K562 (cell line): ENCODE data around the gene ATP8A1. TPM values are rescaled to one million over a fixed set of nuclear protein-coding genes. Genes with fewer than 3 reads are reported as not detected.
A peak's percentile ranks its signal among the peaks of the same experiment; 100 is the strongest.

ENCODE experiments used
- ATAC-seq: fragments of 200-7000 bp; cut with Tn5 transposase; 3 replicates; pipeline ENCODE4 v1.9.1; 2020; ENCODE audit warnings: moderate library complexity
- BruUV-seq: library from RNA; stranded (reverse); fragments of 400-500 nt; replicated peaks from 2 replicates; lab custom pipeline; 2021; lab: Mats Ljungman, UMichigan
- CTCF ChIA-PET: fragments of 300-600 bp; formaldehyde crosslinking; extraction: SDS; loops from one replicate; lab custom pipeline; 2021; ENCODE audit warnings: low intra/inter-chr PET ratio; lab: Yijun Ruan, JAX
- POLR2A ChIA-PET: fragments of 300-600, 350-650 bp; sonication (Branson Sonifier 250); formaldehyde crosslinking; extraction: SDS; loops from one replicate; lab custom pipeline; 2021; ENCODE audit warnings: antibody characterized with exemption, inconsistent platforms; lab: Yijun Ruan, JAX
- DNase-seq, 4 experiments: peaks; one replicate each; pipeline versions ENCODE4 v3.0.0 to v3.0.0-alpha.2; 2011 to 2018; ENCODE audit warnings: low spot score in 3 of 4, mixed read lengths in 3 of 4; ENCODE audit errors: extremely low read depth in 1 of 4
- FAIRE-seq: peaks from 2 replicates; lab custom pipeline; 2011; peaks lifted over from hg19 to GRCh38; lab: Jason Lieb, UNC
- H2AFZ ChIP-seq: 2 replicates; pipeline ENCODE4 v1.6.0; 2011; ENCODE audit warnings: low read depth, low read length, control low read depth, inconsistent platforms
- H3K27ac ChIP-seq: fragments of 200-600 bp; 3 replicates; pipeline ENCODE4 v1.8.0; 2011; ENCODE audit warnings: low read depth, mild to moderate bottlenecking, control low read depth, inconsistent platforms, low read length, moderate library complexity, mixed read lengths; ENCODE audit errors: extremely low read depth
- H3K27me3 ChIP-seq, 2 experiments: fragments of 300-600 bp in 1 of 2; 2 replicates in 1 of 2; 3 replicates in 1 of 2; pipeline versions ENCODE4 v1.6.0 to v1.8.0; 2011; ENCODE audit warnings: inconsistent platforms in 2 of 2, low read length in 2 of 2, mild to moderate bottlenecking in 1 of 2, mixed read lengths in 1 of 2, moderate library complexity in 1 of 2; ENCODE audit not compliant: control insufficient read depth in 2 of 2, insufficient read depth in 2 of 2
- H3K36me3 ChIP-seq: fragments of 300-600 bp; 3 replicates; pipeline ENCODE4 v1.8.0; 2011; ENCODE audit warnings: mild to moderate bottlenecking, low read length, inconsistent platforms; ENCODE audit not compliant: control insufficient read depth, insufficient read depth
- H3K4me1 ChIP-seq, 2 experiments: fragments of 200-600 bp in 1 of 2; replicated peaks in 1 of 2; 2 replicates in 1 of 2; 3 replicates in 1 of 2; pipeline versions ENCODE4 v1.5.1 to v1.8.0; 2011; ENCODE audit warnings: inconsistent platforms in 2 of 2, low read length in 2 of 2, mild to moderate bottlenecking in 1 of 2, mixed read lengths in 1 of 2, moderate library complexity in 1 of 2; ENCODE audit not compliant: control insufficient read depth in 2 of 2, insufficient read depth in 2 of 2
- H3K4me2 ChIP-seq: 2 replicates; pipeline ENCODE4 v1.6.1; 2011; ENCODE audit warnings: low read length, control low read depth, inconsistent platforms, mixed read lengths; ENCODE audit not compliant: insufficient read depth
- H3K4me3 ChIP-seq: fragments of 200-600 bp; sonication (generic), shearing (Covaris generic); 2 replicates; pipeline ENCODE4 v1.5.1; 2016; ENCODE audit warnings: control low read depth, inconsistent platforms
- H3K79me2 ChIP-seq: fragments of 200-600 bp; 3 replicates; pipeline ENCODE4 v1.8.0; 2011; ENCODE audit warnings: low read length, inconsistent platforms; ENCODE audit not compliant: control insufficient read depth, insufficient read depth
- H3K9ac ChIP-seq, 2 experiments: 2 replicates each; pipeline versions ENCODE4 v1.6.0 to v1.6.1; 2011; ENCODE audit warnings: low read depth in 2 of 2, low read length in 2 of 2, control low read depth in 1 of 2, inconsistent platforms in 1 of 2, mild to moderate bottlenecking in 1 of 2, mixed read lengths in 1 of 2; ENCODE audit not compliant: insufficient read depth in 1 of 2
- H3K9me1 ChIP-seq: one replicate; pipeline ENCODE4 v1.6.0; 2011; ENCODE audit warnings: inconsistent platforms, mild to moderate bottlenecking, low read length, moderate library complexity; ENCODE audit not compliant: control insufficient read depth, insufficient read depth
- H3K9me3 ChIP-seq: replicated peaks from 2 replicates; pipeline ENCODE4 v1.5.1; 2011; ENCODE audit warnings: low read depth, low read length, inconsistent platforms; ENCODE audit not compliant: control insufficient read depth, insufficient read depth
- H4K20me1 ChIP-seq: replicated peaks from 2 replicates; pipeline ENCODE4 v1.6.1; 2011; ENCODE audit warnings: low read length, inconsistent platforms, mixed read lengths; ENCODE audit not compliant: control insufficient read depth, insufficient read depth
- ZEB2 ChIP-seq: fragments of 450-650 bp; IDR thresholded peaks from 2 replicates; pipeline ENCODE4 v1.6.1; 2016
- ZNF134 ChIP-seq: fragments of 250-450 bp; sonication (Bioruptor Pico); conservative IDR thresholded peaks from 2 replicates; pipeline ENCODE4 v1.4.0; 2020
- ZNF766 ChIP-seq: fragments of 200-800 bp; sonication (Bioruptor generic); conservative IDR thresholded peaks from 2 replicates; pipeline ENCODE4 v1.6.1; 2016; ENCODE audit warnings: missing genetic modification characterization, missing compliant biosample characterization
- in situ Hi-C: fragments of 300-500 bp; cut with MboI; formaldehyde crosslinking; loops from 4 replicates; pipeline ENCODE4 v1.15.0; 2018; ENCODE audit warnings: inconsistent platforms, mixed read lengths
- intact Hi-C: fragments of 100-400 bp; cut with micrococcal nuclease; formaldehyde crosslinking; loops from 2 replicates; pipeline ENCODE4 v1.14.2; 2022
- polyA plus RNA-seq, 8 experiments: library from polyadenylated mRNA; depleted of rRNA in 4 of 8; stranded (reverse) in 5 of 8; unstranded in 3 of 8; fragments of >200 nt; fragmentation: Nextera tagmentation in 2 of 8; fragmentation: Illumina TruSeq in 1 of 8; extraction: Ambion mirVana in 2 of 8; extraction: Trizol in 1 of 8; gene quantifications; 2 replicates each; pipeline versions ENCODE4 v1.2.1 to v1.2.3, GENCODE V29; 2011 to 2014; ENCODE audit warnings: inconsistent platforms in 1 of 8, missing spikeins in 1 of 8
- total RNA-seq, 7 experiments: library from RNA; depleted of rRNA in 6 of 7; stranded (reverse); fragments of >200 nt in 6 of 7; fragmentation: Illumina TruSeq in 2 of 7; extraction: Trizol in 2 of 7; gene quantifications; 2 replicates each; pipeline versions ENCODE4 v1.2.1 to v1.2.3, GENCODE V29; 2011 to 2021; ENCODE audit warnings: low replicate concordance in 1 of 7
- TF ChIP-seq, protein P1 (sequence below): IDR thresholded peaks from 2 replicates; pipeline ENCODE4 v1.6.1; 2016; ENCODE audit warnings: missing genetic modification characterization, missing compliant biosample characterization
- TF ChIP-seq, protein P2 (sequence below), 2 experiments: fragments of 450-650 bp; conservative IDR thresholded peaks; 2 replicates each; pipeline ENCODE4 v1.6.1; 2017; ENCODE audit warnings: mild to moderate bottlenecking in 2 of 2, moderate library complexity in 2 of 2

ATP8A1 gene
- total and polyA plus RNA-seq, 9 of the 15 experiments (the other 6 are each of a cell fraction or from before 2014, with no cell fraction given), result 0.05 to 0.29 (median 0.07) TPM; not detected in 2

DNA sequence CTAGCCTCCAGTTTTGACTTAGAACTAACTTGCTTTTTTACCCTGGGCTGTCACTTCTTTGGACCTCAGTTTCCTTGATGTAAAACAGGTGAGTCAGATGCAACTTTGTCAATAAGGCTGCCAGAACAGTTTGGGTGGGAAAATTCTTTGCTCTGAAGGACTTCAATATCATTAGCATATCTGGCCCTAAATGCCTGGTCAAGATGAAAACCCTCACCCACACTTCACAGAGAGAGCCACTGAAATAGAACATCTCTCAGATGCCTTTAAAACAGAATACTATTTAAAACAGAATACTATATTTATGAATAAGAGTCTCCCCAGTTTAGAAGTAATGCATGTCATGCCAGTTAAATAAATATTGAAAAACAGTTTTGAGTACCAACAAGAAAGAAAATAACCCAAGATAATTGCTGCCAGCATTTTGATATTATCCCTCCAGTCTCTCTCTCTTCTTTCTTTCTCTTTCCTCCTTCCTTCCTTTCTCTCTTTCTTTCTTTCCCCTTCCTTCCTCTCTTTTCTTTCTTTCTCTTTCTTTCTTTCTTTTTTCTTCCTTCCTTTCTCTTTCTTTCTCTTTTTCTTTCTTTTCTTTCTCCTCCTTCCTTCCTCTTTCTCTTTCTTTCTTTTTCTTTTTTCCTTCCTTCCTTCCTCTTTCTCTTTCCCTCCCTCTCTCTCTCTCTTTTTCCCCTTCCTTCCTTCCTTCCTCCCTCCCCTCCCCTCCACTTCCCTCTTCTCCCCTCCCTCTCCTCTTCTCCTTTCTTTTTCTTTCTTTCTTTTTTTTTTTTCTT is 292.4 kb downstream of the ATP8A1 start:
- Histone ChIP-seq H4K20me1 (no peaks in the 10 kb centered on the region), H3K9me3 (no peaks in the 10 kb centered on the region), H3K9ac (no peak overlapping the region), H3K9me1 (no peaks in the 10 kb centered on the region), H3K4me2 (no peak overlapping the region), H3K27ac (no peak overlapping the region), H2AFZ (no peak overlapping the region), H3K4me1 (no peaks in the 10 kb centered on the region), H3K36me3 (no peaks in the 10 kb centered on the region)
- BruUV-seq, result no TSS peak
- in situ Hi-C loops, result no loop called here
- CTCF ChIA-PET, result interaction anchor here (0.6 kb wide), 1 partner anchor 1592 kb away, joined by 3 read pairs; no protein-coding TSS in a partner anchor
- no peak for ATAC-seq
- TF ChIP-seq, protein P1, sequence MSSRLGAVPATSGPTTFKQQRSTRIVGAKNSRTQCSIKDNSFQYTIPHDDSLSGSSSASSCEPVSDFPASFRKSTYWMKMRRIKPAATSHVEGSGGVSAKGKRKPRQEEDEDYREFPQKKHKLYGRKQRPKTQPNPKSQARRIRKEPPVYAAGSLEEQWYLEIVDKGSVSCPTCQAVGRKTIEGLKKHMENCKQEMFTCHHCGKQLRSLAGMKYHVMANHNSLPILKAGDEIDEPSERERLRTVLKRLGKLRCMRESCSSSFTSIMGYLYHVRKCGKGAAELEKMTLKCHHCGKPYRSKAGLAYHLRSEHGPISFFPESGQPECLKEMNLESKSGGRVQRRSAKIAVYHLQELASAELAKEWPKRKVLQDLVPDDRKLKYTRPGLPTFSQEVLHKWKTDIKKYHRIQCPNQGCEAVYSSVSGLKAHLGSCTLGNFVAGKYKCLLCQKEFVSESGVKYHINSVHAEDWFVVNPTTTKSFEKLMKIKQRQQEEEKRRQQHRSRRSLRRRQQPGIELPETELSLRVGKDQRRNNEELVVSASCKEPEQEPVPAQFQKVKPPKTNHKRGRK (tag), result peak; percentile 91
- TF ChIP-seq, protein P2, sequence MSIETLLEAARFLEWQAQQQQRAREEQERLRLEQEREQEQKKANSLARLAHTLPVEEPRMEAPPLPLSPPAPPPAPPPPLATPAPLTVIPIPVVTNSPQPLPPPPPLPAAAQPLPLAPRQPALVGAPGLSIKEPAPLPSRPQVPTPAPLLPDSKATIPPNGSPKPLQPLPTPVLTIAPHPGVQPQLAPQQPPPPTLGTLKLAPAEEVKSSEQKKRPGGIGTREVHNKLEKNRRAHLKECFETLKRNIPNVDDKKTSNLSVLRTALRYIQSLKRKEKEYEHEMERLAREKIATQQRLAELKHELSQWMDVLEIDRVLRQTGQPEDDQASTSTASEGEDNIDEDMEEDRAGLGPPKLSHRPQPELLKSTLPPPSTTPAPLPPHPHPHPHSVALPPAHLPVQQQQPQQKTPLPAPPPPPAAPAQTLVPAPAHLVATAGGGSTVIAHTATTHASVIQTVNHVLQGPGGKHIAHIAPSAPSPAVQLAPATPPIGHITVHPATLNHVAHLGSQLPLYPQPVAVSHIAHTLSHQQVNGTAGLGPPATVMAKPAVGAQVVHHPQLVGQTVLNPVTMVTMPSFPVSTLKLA (conservative IDR thresholded peaks at IDR 0.05), result no peak
- TF ChIP-seq ZNF766 (CRISPR knock-in tag) (no peak), ZEB2 (no peak), ZNF134 (CRISPR knock-in tag) (no peak)
- TF ChIP-seq, all 486 proteins: peak for 1
- no peaks in the 10 kb centered on the region for H3K27me3 ChIP-seq
- intact Hi-C loops, result no loop called here
- no peak overlapping the region for H3K4me3 ChIP-seq
- H3K79me2 ChIP-seq, result no peaks in the 10 kb centered on the region
- DNase-seq (no peak), FAIRE-seq (no peak)
- POLR2A ChIA-PET, result no interaction called here
